ENCODE results near the gene LTBP3.

DNA sequence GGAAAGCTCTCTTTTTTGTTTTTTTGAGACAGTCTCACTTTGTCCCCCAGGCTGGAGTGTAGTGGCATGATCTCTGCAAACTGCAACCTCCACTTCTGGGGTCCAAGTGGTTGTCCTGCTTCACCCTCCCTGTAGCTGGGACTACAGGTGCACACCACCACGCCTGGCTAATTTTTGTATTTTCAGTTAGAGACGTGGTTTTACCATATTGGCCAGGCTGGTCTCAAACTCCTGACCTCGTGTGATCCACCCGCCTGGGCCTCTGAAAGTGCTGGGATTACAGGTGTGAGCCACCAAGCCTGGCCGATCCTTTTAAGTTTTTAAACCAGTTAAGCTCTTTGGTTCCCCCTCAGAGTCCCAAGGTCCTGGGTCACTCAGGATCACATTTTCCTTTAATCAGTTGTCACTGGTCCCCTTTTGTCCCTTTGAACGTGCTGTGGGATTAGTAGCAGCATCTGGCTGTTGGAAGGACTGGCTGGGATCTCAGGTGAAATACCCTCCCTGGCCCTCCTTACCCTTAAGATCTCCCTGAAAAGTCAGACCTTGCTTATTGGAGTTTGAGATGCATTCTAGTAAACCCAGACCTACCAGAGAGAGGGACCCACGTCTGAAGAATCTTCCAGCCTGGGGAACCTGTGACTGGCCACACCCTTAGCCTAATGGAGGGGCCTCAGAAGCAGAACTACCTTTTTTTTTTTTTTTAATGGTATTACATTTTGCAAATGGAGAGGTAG lies 51.2 kb downstream of the LTBP3 start:
- TF ChIP-seq CTCF (conservative IDR thresholded peaks at IDR 0.05; ENCODE audit: low read length) (no peak), EZH2phosphoT487 (IDR thresholded peaks at IDR 0.05; ENCODE audit: borderline replicate concordance, low read depth, low read length) (no peak)

Data from OCI-LY7 (cell line).